Osteoblast (primary cell): ENCODE data around the gene TLNRD1. TPM values are rescaled to one million over a fixed set of nuclear protein-coding genes. Genes with fewer than 3 reads are reported as not detected.

Source experiments
- DNase-seq: peaks from one replicate; pipeline ENCODE4 v3.0.0; 2011; ENCODE audit warnings: low spot score, mixed read lengths; ENCODE audit not compliant: insufficient read length; ENCODE audit errors: missing footprints
- H2AFZ ChIP-seq: 2 replicates; pipeline ENCODE4 v1.6.0; 2011; ENCODE audit warnings: mild to moderate bottlenecking, low read length
- H3K27ac ChIP-seq: 2 replicates; pipeline ENCODE4 v1.5.1; 2011; ENCODE audit warnings: mild to moderate bottlenecking, low read depth, low read length, moderate library complexity
- H3K27me3 ChIP-seq: 2 replicates; pipeline ENCODE4 v1.6.0; 2012; ENCODE audit warnings: mild to moderate bottlenecking, control low read depth, inconsistent platforms, low read length, moderate library complexity; ENCODE audit not compliant: insufficient read depth
- H3K36me3 ChIP-seq: 2 replicates; pipeline ENCODE4 v1.5.1; 2011; ENCODE audit warnings: mild to moderate bottlenecking, low read length, control low read depth, moderate library complexity; ENCODE audit not compliant: insufficient read depth
- H3K4me1 ChIP-seq: 2 replicates; pipeline ENCODE4 v1.5.1; 2011; ENCODE audit warnings: mild to moderate bottlenecking, low read length, control low read depth, moderate library complexity; ENCODE audit not compliant: insufficient read depth
- H3K4me2 ChIP-seq: 2 replicates; pipeline ENCODE4 v1.6.0; 2011; ENCODE audit warnings: mild to moderate bottlenecking, low read length; ENCODE audit not compliant: insufficient read depth
- H3K4me3 ChIP-seq: fragments of 200-600 bp; sonication (generic); 3 replicates; pipeline ENCODE4 v1.5.1; 2012; ENCODE audit warnings: mild to moderate bottlenecking, low read length, inconsistent platforms; ENCODE audit not compliant: insufficient read depth
- H3K79me2 ChIP-seq: 2 replicates; pipeline ENCODE4 v1.6.0; 2012; ENCODE audit warnings: mild to moderate bottlenecking, low read length, control low read depth, inconsistent platforms; ENCODE audit not compliant: insufficient read depth
- H3K9me3 ChIP-seq: 2 replicates; pipeline ENCODE4 v1.5.1; 2011; ENCODE audit warnings: low read depth, low read length, control low read depth
- H4K20me1 ChIP-seq: 2 replicates; pipeline ENCODE4 v1.6.0; 2012; ENCODE audit warnings: mild to moderate bottlenecking, low read length, control low read depth; ENCODE audit not compliant: insufficient read depth
- total RNA-seq: library from RNA; depleted of rRNA; stranded (reverse); fragments of >200 nt; gene quantifications from 2 replicates; pipeline ENCODE4 v1.2.3, GENCODE V29; 2012
- TF ChIP-seq, protein P1 (sequence below): IDR thresholded peaks from 2 replicates; pipeline ENCODE4 v1.5.1; 2011; ENCODE audit warnings: mild to moderate bottlenecking, low read depth, low read length, moderate library complexity; ENCODE audit errors: extremely low read depth

TLNRD1 gene
- total RNA-seq, 1 donor = 7.6 TPM

DNA sequence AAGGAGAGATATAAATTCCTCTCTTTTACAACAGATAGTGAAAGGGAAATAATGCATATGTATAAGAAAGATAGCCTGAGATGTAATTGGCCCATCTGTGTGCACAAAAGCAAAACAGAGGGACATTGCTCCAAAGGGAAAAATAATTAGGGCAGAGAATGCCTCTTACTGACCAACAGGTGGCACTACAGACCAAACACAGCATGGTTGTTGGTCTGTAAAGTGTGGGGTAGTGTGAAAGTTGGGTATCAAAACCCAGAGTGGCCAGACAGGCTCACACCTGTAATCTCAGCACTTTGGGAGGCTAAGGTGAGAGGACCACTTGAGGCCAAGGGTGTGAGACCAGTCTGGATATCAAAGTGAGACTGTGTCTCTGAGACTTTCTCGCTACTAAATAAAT, 4.5 kb upstream of the TLNRD1 start:
- TF ChIP-seq, protein P1, sequence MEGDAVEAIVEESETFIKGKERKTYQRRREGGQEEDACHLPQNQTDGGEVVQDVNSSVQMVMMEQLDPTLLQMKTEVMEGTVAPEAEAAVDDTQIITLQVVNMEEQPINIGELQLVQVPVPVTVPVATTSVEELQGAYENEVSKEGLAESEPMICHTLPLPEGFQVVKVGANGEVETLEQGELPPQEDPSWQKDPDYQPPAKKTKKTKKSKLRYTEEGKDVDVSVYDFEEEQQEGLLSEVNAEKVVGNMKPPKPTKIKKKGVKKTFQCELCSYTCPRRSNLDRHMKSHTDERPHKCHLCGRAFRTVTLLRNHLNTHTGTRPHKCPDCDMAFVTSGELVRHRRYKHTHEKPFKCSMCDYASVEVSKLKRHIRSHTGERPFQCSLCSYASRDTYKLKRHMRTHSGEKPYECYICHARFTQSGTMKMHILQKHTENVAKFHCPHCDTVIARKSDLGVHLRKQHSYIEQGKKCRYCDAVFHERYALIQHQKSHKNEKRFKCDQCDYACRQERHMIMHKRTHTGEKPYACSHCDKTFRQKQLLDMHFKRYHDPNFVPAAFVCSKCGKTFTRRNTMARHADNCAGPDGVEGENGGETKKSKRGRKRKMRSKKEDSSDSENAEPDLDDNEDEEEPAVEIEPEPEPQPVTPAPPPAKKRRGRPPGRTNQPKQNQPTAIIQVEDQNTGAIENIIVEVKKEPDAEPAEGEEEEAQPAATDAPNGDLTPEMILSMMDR = peak; percentile 35
- Histone ChIP-seq H4K20me1 (no peaks in the 10 kb centered on the region), H3K27ac (no peak overlapping the region), H3K27me3 (no peaks in the 10 kb centered on the region), H3K9me3 (no peaks in the 10 kb centered on the region), H3K4me2 (no peak overlapping the region), H3K4me3 (no peak overlapping the region), H3K36me3 (no peaks in the 10 kb centered on the region), H2AFZ (no peak overlapping the region), H3K4me1 (peaks cover 8% of the 10 kb centered on the region), H3K79me2 (no peaks in the 10 kb centered on the region)
- DNase-seq = no peak

DNA sequence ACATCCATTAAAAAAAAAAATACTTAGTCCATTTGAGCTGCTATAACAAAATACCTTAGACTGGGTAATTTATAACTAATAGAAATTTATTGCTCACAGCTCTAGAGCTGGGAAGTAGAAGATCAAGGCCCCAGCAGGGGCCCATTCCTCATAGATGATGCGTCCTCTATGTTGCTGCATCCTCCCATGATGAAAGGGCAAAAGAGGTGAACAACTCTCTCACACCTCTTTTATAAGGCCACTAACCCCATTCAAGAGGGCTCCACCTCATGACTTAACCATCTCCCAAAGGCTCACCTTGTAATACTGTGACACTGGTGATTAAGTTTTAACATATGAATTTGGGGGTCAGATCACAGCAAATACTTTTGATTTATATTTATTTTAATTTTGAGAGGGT, 3.0 kb upstream of the TLNRD1 start:
- TF ChIP-seq, protein P1 = no peak
- no peak overlapping the region for H3K4me2 ChIP-seq
- H3K9me3 ChIP-seq = no peaks in the 10 kb centered on the region
- H3K79me2 ChIP-seq = peaks cover 10% of the 10 kb centered on the region
- peaks cover 4% of the 10 kb centered on the region for H4K20me1 ChIP-seq
- no peaks in the 10 kb centered on the region for H3K36me3 ChIP-seq
- H3K27ac ChIP-seq = no peak overlapping the region
- peaks cover 4% of the 10 kb centered on the region for H3K4me1 ChIP-seq
- H3K27me3 ChIP-seq = no peaks in the 10 kb centered on the region
- DNase-seq = no peak
- no peak overlapping the region for H2AFZ ChIP-seq
- no peak overlapping the region for H3K4me3 ChIP-seq

DNA sequence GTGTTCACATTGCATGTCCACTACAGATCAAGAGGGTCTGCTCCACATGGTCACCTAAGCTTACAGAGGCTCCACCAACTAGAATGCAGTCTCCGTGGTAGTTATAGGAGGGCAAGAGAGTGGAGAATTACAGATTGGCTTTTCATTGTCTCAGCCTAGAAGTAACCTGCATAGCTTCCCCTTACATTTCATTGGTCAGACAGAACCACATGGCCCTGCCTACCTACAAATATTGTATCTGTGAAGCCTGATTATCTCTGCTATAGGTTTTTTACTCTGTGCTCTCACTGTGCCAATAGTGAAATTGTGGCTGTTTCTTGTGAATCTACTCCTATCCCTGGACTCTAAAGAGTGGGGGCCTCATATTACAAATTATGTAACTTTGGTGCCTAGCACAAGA, 2.5 kb upstream of the TLNRD1 start:
- Histone ChIP-seq H3K27ac (no peak overlapping the region), H3K4me3 (no peak overlapping the region), H3K27me3 (no peaks in the 10 kb centered on the region), H3K4me2 (peak overlapping the region; percentile 1), H3K9me3 (no peaks in the 10 kb centered on the region), H3K36me3 (no peaks in the 10 kb centered on the region), H3K4me1 (peaks cover 7% of the 10 kb centered on the region), H2AFZ (no peak overlapping the region), H4K20me1 (peaks cover 8% of the 10 kb centered on the region), H3K79me2 (peaks cover 15% of the 10 kb centered on the region)
- TF ChIP-seq, protein P1 = no peak
- DNase-seq = no peak

DNA sequence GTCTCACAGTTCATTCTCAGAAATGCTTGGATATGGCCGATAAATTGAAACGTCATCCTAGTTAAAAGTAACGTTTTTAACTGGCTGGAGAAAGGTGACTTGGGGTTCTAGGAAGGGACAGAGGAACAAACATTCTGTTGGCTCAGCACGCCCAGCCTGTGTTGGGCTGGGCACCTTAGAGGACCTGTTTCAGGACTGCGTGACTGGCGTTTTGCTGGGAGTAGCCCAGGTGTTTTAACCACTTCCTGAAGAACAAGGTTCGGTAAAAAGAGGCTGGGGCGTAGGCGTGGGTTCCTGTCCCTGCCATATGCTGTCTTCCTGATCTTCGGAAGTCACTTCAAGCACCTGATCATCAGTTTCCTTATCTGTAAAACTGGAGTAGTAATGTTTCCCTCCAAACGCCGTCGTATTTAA, 1.1 kb upstream of the TLNRD1 start:
- no peak for DNase-seq
- H2AFZ ChIP-seq = no peak overlapping the region
- peak overlapping the region; percentile 92 for H3K4me3 ChIP-seq
- H3K9me3 ChIP-seq = no peaks in the 10 kb centered on the region
- peaks cover 14% of the 10 kb centered on the region for H3K4me1 ChIP-seq
- peaks cover 6% of the 10 kb centered on the region for H3K36me3 ChIP-seq
- peak overlapping the region; percentile 84 for H3K4me2 ChIP-seq
- peaks cover 12% of the 10 kb centered on the region for H4K20me1 ChIP-seq
- H3K27me3 ChIP-seq = no peaks in the 10 kb centered on the region
- no peak overlapping the region for H3K27ac ChIP-seq
- peaks cover 29% of the 10 kb centered on the region for H3K79me2 ChIP-seq
- TF ChIP-seq, protein P1 = no peak
